Duodenal mucosa (tissue), 2 donors: ENCODE data around the gene PWWP2B.
"Not testable (repeated sequence)": the region's sequence is repeated elsewhere in the genome, so short reads cannot be mapped to it uniquely, and the experiment has no call there.

Experiments used
- H3K27ac ChIP-seq: one replicate; pipeline ENCODE4 v1.7.0; 2013; ENCODE audit warnings: low read depth, low read length
- H3K27me3 ChIP-seq, 2 donors: one replicate each; pipeline ENCODE4 v1.7.0; 2013; ENCODE audit warnings: low read length in 2 of 2, control low read depth in 1 of 2; ENCODE audit not compliant: insufficient read depth in 2 of 2, control insufficient read depth in 1 of 2
- H3K36me3 ChIP-seq, 2 donors: one replicate each; pipeline ENCODE4 v1.7.0; 2013; ENCODE audit warnings: low read length in 2 of 2, control low read depth in 1 of 2; ENCODE audit not compliant: insufficient read depth in 2 of 2, control insufficient read depth in 1 of 2
- H3K4me1 ChIP-seq, 2 donors: one replicate each; pipeline ENCODE4 v1.7.0; 2013; ENCODE audit warnings: low read length in 2 of 2, control low read depth in 1 of 2; ENCODE audit not compliant: insufficient read depth in 2 of 2, control insufficient read depth in 1 of 2
- H3K4me3 ChIP-seq, 2 donors: one replicate each; pipeline ENCODE4 v1.7.0; 2013; ENCODE audit warnings: low read length in 2 of 2, low read depth in 1 of 2
- H3K9ac ChIP-seq, 2 donors: one replicate each; pipeline ENCODE4 v1.7.0; 2013; ENCODE audit warnings: low read length in 2 of 2, low read depth in 1 of 2
- H3K9me3 ChIP-seq, 2 donors: one replicate each; pipeline ENCODE4 v1.7.0; 2013; ENCODE audit warnings: low read length in 2 of 2, control low read depth in 1 of 2; ENCODE audit not compliant: control insufficient read depth in 1 of 2

Gene PWWP2B

DNA sequence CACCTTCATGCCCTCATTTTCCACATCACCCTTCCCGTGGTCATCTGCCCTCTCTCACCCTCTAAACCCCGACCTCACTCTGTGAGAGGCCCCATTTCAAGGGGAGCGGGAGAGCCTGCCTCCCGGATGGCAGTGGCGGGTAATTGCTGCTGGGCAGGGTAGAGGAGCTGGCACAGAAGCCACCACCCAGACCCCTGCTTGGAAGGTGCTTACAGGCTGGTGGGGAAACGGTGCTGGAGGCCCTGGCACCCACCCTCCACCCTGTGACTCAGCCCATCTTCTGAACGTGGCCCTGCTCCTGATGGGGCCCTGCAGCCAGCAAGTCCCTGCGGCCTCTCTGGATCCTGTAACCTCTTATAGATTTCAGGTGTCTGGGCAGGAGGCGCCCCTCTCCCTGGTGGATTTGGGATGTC is 10.6 kb upstream of the PWWP2B start:
- Histone ChIP-seq H3K4me1 (peaks cover 11 to 16% of the 10 kb centered on the region in 2 donors), H3K9me3 (no peaks in the 10 kb centered on the region), H3K27ac (no peak overlapping the region), H3K4me3 (no peak overlapping the region), H3K27me3 (no peaks in the 10 kb centered on the region), H3K36me3 (no peaks in the 10 kb centered on the region), H3K9ac (no peak overlapping the region)

GRCh38 chr10:132386896-132387295 is 10.1 kb upstream of the PWWP2B start:
- H3K36me3 ChIP-seq, H3K4me3 ChIP-seq: not testable (repeated sequence)

DNA sequence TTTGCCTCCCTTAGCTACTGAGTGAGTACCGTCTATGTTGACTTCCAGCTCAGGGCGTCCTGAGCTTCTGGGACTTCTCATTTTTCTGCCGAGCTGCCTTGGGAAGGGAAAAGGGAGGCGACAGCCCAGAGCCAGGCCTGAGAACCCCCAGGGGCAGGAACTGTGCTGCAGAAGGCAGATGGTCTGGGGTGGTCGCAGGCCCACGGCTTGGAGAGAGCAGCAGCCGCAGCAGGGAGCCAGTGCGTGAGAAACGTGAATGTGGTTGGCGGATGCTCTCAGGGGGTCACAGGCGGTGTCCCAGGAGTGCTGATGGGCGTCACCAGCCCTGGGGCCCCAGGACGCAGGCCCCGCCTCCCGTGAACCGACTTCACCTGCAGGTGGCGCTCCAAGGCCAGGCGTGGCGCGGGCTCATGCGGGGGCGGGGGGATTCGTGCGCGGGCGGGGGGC is 9.2 kb upstream of the PWWP2B start:
- Histone ChIP-seq H3K4me1 (peaks cover 6 to 16% of the 10 kb centered on the region in 2 donors), H3K9ac (peak overlapping the region in 1 of 2 donors; percentile 63), H3K27ac (no peak overlapping the region)

More at GRCh38 chr10:132386896-132387295, 10.1 kb upstream of the PWWP2B start:
- peaks cover 11 to 16% of the 10 kb centered on the region in 2 donors for H3K4me1 ChIP-seq
- H3K9ac ChIP-seq, H3K9me3 ChIP-seq, H3K27ac ChIP-seq, H3K27me3 ChIP-seq: not testable (repeated sequence)

DNA sequence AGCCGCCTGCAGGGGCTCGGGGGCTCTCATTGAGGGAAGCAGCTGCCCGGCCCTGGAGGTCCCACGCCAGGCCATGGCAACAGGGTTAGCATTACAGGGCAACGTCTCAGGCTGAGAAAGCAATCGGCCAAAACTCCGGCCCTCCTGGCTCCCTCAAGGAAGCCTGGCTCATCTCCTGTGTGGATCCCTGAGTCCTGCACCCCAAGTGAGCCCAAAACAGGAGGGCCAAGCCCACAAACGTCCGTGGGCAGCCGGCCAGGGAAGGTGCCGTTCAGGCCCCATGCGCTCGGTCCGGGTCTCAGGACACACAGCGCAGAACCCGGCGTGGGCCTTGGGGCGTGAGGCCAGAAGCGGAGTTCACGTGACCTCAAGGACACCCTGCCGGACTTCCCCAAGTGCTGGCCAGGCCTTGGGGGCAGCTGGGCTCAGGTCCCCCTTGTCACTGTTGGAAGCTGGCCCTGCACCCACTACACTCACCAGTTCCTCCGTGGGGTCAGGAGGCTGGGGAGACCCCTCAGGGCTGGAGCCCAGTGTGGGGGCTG is 8.0 kb upstream of the PWWP2B start:
- H3K36me3 ChIP-seq: no peaks in the 10 kb centered on the region
- H3K4me3 ChIP-seq: no peak overlapping the region
- H3K27me3 ChIP-seq: no peaks in the 10 kb centered on the region
- no peak overlapping the region for H3K27ac ChIP-seq
- H3K4me1 ChIP-seq: peaks cover 6 to 12% of the 10 kb centered on the region in 2 donors
- H3K9me3 ChIP-seq: no peaks in the 10 kb centered on the region
- no peak overlapping the region for H3K9ac ChIP-seq

More for the DNA sequence above, 9.2 kb upstream of the PWWP2B start:
- Histone ChIP-seq H3K9me3 (no peaks in the 10 kb centered on the region), H3K36me3 (no peaks in the 10 kb centered on the region), H3K27me3 (no peaks in the 10 kb centered on the region), H3K4me3 (peak overlapping the region in 1 of 2 donors; percentile 13)

GRCh38 chr10:132389433-132390169 is 7.4 kb upstream of the PWWP2B start:
- no peaks in the 10 kb centered on the region for H3K36me3 ChIP-seq
- no peak overlapping the region for H3K27ac ChIP-seq
- no peak overlapping the region for H3K9ac ChIP-seq
- peaks cover 6 to 12% of the 10 kb centered on the region in 2 donors for H3K4me1 ChIP-seq
- H3K9me3 ChIP-seq: no peaks in the 10 kb centered on the region
- no peaks in the 10 kb centered on the region for H3K27me3 ChIP-seq
- no peak overlapping the region for H3K4me3 ChIP-seq

- Histone ChIP-seq H3K36me3 (no peaks in the 10 kb centered on the region), H3K9me3 (no peaks in the 10 kb centered on the region), H3K27me3 (no peaks in the 10 kb centered on the region), H3K9ac (no peak overlapping the region), H3K4me1 (peaks cover 8 to 16% of the 10 kb centered on the region in 2 donors), H3K4me3 (no peak overlapping the region), H3K27ac (no peak overlapping the region)
Measured at GRCh38 chr10:132390170-132390920, 6.7 kb upstream of the PWWP2B start.

DNA sequence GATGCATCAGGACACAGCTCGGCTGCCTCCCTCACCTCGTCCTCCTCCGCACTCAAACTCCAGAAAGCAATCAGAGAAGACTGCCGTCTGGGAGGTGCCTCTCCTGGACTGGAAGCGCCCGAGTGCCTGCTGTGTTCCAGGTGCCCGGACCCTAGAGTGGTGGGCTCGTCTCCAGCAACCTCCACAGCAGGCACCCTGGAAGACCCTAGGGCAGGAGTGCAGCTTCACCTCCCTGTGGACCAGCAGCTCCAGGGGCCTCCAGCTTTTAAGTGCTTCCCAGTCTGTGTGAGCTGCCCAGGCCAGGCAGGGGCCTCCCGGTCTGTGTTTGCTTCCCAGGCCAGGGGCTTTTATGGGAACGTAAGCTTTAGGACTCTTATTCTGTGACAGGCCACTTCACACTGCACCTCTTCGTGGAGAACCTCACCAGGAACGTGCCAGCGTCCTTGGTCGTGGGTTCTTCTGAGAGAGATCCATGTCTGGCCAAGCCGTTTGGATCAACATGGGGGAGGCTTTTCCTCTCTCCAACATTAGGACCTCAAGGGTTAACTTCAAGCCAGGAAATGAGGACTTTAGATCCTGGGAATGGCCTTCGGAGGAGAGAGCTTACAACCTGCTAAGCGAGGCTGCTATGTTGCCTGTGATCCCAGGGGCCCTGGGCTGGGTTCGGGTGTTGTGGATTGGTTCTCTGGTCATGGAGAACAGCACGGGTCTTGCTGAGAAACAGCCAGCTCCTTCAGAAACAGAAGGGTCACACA is 5.9 kb upstream of the PWWP2B start:
- Histone ChIP-seq H3K9me3 (no peaks in the 10 kb centered on the region), H3K27me3 (no peaks in the 10 kb centered on the region), H3K4me1 (peaks cover 8 to 22% of the 10 kb centered on the region in 2 donors), H3K9ac (no peak overlapping the region), H3K27ac (no peak overlapping the region), H3K4me3 (no peak overlapping the region), H3K36me3 (no peaks in the 10 kb centered on the region)

DNA sequence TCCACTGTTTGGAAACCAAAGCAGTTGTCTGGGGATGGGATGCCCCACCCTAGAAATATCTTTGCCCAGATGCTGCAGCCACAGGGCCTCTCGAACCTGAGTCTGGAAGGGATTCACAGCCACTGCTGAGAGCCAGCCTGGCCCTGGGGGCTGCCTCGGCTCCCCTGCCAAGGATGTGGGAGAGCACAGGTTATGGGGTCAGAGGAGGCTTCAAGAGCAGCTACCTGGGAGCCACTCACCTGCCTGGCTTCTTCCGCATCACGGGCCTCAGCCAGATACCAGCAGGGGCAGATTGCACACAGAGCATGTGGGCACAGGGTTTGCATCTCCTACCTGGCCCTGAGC is 5.4 kb upstream of the PWWP2B start:
- H3K9ac ChIP-seq: no peak overlapping the region
- no peaks in the 10 kb centered on the region for H3K9me3 ChIP-seq
- H3K36me3 ChIP-seq: no peaks in the 10 kb centered on the region
- no peak overlapping the region for H3K27ac ChIP-seq
- H3K27me3 ChIP-seq: no peaks in the 10 kb centered on the region
- no peak overlapping the region for H3K4me3 ChIP-seq
- H3K4me1 ChIP-seq: peaks cover 8 to 22% of the 10 kb centered on the region in 2 donors

DNA sequence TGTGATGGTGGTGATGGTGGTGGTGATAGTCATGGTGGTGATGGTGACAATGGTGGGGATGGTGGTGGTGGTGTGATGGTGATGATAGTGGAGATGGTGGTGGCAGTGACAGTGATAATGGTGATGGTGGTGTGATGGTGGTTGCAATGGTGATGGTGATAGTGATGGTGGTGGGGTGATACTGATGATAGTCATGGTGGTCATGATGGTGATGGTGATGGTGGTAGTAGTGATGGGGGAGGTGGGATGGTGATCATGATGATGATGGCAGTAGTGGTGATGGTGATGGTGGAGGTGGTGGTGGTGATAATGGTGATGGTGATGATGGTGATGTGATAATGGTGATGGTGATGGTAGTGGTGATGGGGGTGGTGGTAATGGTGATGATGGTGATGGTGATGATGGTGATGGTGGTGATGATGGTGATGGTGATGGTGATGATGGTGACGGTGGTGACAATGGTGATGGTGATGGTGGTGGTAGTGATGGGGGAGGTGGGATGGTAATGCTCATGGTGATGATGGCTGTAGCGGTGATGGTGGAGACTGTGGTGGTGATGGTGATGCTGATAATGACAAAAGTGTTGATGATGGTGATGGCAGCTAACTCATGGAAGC is 4.7 kb upstream of the PWWP2B start:
- no peaks in the 10 kb centered on the region for H3K9me3 ChIP-seq
- no peaks in the 10 kb centered on the region for H3K27me3 ChIP-seq
- no peak overlapping the region for H3K4me3 ChIP-seq
- no peak overlapping the region for H3K9ac ChIP-seq
- H3K4me1 ChIP-seq: peaks cover 8 to 22% of the 10 kb centered on the region in 2 donors
- no peak overlapping the region for H3K27ac ChIP-seq
- no peaks in the 10 kb centered on the region for H3K36me3 ChIP-seq
